Liver (tissue), 9 donors: ENCODE measurements around the gene CMTM4. TPM values are rescaled to one million over a fixed set of nuclear protein-coding genes. Genes with fewer than 3 reads are reported as not detected.

Experiments
- DNase-seq: peaks from one replicate; pipeline ENCODE4 v3.0.0-alpha.2; 2017; ENCODE audit warnings: low spot score
- H3K27ac ChIP-seq, 2 donors: one replicate each; pipeline ENCODE4 v1.7.0; 2013; ENCODE audit warnings: inconsistent platforms in 2 of 2, low read length in 2 of 2, control low read depth in 1 of 2, low read depth in 1 of 2, mild to moderate bottlenecking in 1 of 2
- H3K27me3 ChIP-seq, 4 donors: one replicate each; pipeline versions ENCODE4 v1.6.1 to v1.7.0; 2013; ENCODE audit warnings: low read length in 3 of 4, inconsistent platforms in 1 of 4, mild to moderate bottlenecking in 1 of 4, moderate library complexity in 1 of 4; ENCODE audit not compliant: control insufficient read depth in 4 of 4, insufficient read depth in 4 of 4
- H3K36me3 ChIP-seq, 4 donors: one replicate each; pipeline versions ENCODE4 v1.6.1 to v1.7.0; 2013; ENCODE audit warnings: low read length in 3 of 4, mild to moderate bottlenecking in 3 of 4, low read depth in 1 of 4, moderate library complexity in 1 of 4; ENCODE audit not compliant: control insufficient read depth in 4 of 4, insufficient read depth in 3 of 4
- H3K4me1 ChIP-seq, 4 donors: one replicate each; pipeline versions ENCODE4 v1.6.1 to v1.7.0; 2013; ENCODE audit warnings: low read length in 3 of 4, mild to moderate bottlenecking in 3 of 4, moderate library complexity in 1 of 4; ENCODE audit not compliant: control insufficient read depth in 4 of 4, insufficient read depth in 4 of 4
- H3K4me3 ChIP-seq, 3 donors: one replicate each; pipeline versions ENCODE4 v1.6.1 to v1.7.0; 2013; ENCODE audit warnings: low read length in 3 of 3, control low read depth in 1 of 3, low read depth in 1 of 3, mild to moderate bottlenecking in 1 of 3
- H3K9ac ChIP-seq, 2 donors: one replicate each; pipeline ENCODE4 v1.7.0; 2013; ENCODE audit warnings: low read length in 2 of 2, mild to moderate bottlenecking in 2 of 2, moderate library complexity in 2 of 2, control low read depth in 1 of 2, low read depth in 1 of 2
- H3K9me3 ChIP-seq, 4 donors: one replicate each; pipeline versions ENCODE4 v1.6.1 to v1.7.0; 2013; ENCODE audit warnings: low read length in 3 of 4; ENCODE audit not compliant: control insufficient read depth in 4 of 4
- EGR1 ChIP-seq, 2 donors: IDR thresholded peaks; 2 replicates each; pipeline ENCODE4 v1.6.1; 2016 to 2018; ENCODE audit warnings: antibody characterized with exemption in 2 of 2, low read depth in 2 of 2
- FOXA1 ChIP-seq: IDR thresholded peaks from 2 replicates; pipeline ENCODE4 v1.6.1; 2016; ENCODE audit warnings: antibody characterized with exemption
- FOXA2 ChIP-seq: IDR thresholded peaks from 2 replicates; pipeline ENCODE4 v1.6.1; 2016; ENCODE audit warnings: antibody characterized with exemption
- HNF4A ChIP-seq, 2 donors: conservative IDR thresholded peaks; 2 replicates each; pipeline ENCODE4 v1.6.1; 2016; ENCODE audit warnings: antibody characterized with exemption in 2 of 2, mild to moderate bottlenecking in 2 of 2
- HNF4G ChIP-seq: IDR thresholded peaks from 2 replicates; pipeline ENCODE4 v1.6.1; 2016; ENCODE audit warnings: antibody characterized with exemption
- JUND ChIP-seq, 2 donors: IDR thresholded peaks; 2 replicates each; pipeline ENCODE4 v1.6.1; 2016; ENCODE audit warnings: antibody characterized with exemption in 2 of 2
- NR2F2 ChIP-seq: IDR thresholded peaks from 2 replicates; pipeline ENCODE4 v1.6.1; 2016; ENCODE audit warnings: antibody characterized with exemption
- RAD21 ChIP-seq, 2 donors: IDR thresholded peaks; 2 replicates each; pipeline ENCODE4 v1.6.1; 2016; ENCODE audit warnings: antibody characterized with exemption in 2 of 2, mild to moderate bottlenecking in 2 of 2
- RXRA ChIP-seq, 2 donors: IDR thresholded peaks; 2 replicates each; pipeline ENCODE4 v1.6.1; 2017 to 2018; ENCODE audit warnings: antibody characterized with exemption in 2 of 2, mild to moderate bottlenecking in 1 of 2
- SP1 ChIP-seq: IDR thresholded peaks from 2 replicates; pipeline ENCODE4 v1.6.1; 2018; ENCODE audit warnings: antibody characterized with exemption, mild to moderate bottlenecking
- TAF1 ChIP-seq: conservative IDR thresholded peaks from 2 replicates; pipeline ENCODE4 v1.6.1; 2016; ENCODE audit warnings: antibody characterized with exemption, mild to moderate bottlenecking
- YY1 ChIP-seq: IDR thresholded peaks from 2 replicates; pipeline ENCODE4 v1.6.1; 2016; ENCODE audit warnings: antibody characterized with exemption, mild to moderate bottlenecking
- WGBS: extraction: QIAGEN DNeasy Blood & Tissue Kit; methylation state at CpG from one replicate; pipeline ENCODE4 v1.1.7; 2013; 5-methylcytosine and 5-hydroxymethylcytosine counted together
- polyA plus RNA-seq, 2 donors: library from polyadenylated mRNA; stranded (reverse) in 1 of 2; unstranded in 1 of 2; fragments of 200-250 nt in 1 of 2; fragments of >200 nt in 1 of 2; fragmentation: Nextera tagmentation in 1 of 2; extraction: Ambion mirVana in 1 of 2; gene quantifications; one replicate each; pipeline versions ENCODE4 v1.2.1 to v1.2.3, GENCODE V29; 2013 to 2015
- total RNA-seq, 2 donors: library from RNA; depleted of rRNA; stranded (reverse); fragments of >200 nt; gene quantifications; one replicate each; pipeline ENCODE4 v1.2.3, GENCODE V29; 2014
- TF ChIP-seq, protein P1 (sequence below): IDR thresholded peaks from 2 replicates; pipeline ENCODE4 v1.6.1; 2016; ENCODE audit warnings: antibody characterized with exemption, mild to moderate bottlenecking
- TF ChIP-seq, protein P2 (sequence below): IDR thresholded peaks from 2 replicates; pipeline ENCODE4 v1.6.1; 2016; ENCODE audit warnings: antibody characterized with exemption
- TF ChIP-seq, protein P3 (sequence below): IDR thresholded peaks from 2 replicates; pipeline ENCODE4 v1.6.1; 2016; ENCODE audit warnings: antibody characterized with exemption
- TF ChIP-seq, protein P4 (sequence below): fragments of 150-350 bp; IDR thresholded peaks from 2 replicates; pipeline ENCODE4 v1.5.1; 2017; ENCODE audit warnings: improper control_type of control experiment, low read depth, low read length; ENCODE audit not compliant: missing input control
- donor health status: healthy.
- donor health status: healthy.
- donor health status: healthy.
- donor health status: healthy.
- donor health status: healthy.

Gene CMTM4
- total and polyA plus RNA-seq, 4 donors, result 2.9 to 19.7 (median 6.3) TPM

DNA sequence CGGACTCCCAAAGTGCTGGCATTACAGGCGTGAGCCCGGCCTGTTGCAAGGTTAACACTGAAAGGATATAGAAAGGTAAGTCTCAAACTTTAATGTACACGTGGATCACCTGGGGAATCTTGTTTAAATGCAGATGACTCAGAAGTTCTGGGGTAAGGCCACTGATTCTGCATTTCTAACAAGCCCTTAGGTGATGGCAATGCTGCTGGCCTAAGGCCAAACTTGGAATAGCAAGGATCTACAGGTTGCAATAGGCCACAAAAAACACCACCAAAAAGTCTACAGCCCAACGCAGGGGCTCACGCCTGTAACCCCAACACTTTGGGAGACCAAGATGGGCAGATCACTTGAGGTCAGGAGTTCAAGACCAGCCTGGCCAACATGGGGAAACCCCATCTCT lies 4.2 kb downstream of the CMTM4 start:
- H3K4me3 ChIP-seq, result no peak overlapping the region

DNA sequence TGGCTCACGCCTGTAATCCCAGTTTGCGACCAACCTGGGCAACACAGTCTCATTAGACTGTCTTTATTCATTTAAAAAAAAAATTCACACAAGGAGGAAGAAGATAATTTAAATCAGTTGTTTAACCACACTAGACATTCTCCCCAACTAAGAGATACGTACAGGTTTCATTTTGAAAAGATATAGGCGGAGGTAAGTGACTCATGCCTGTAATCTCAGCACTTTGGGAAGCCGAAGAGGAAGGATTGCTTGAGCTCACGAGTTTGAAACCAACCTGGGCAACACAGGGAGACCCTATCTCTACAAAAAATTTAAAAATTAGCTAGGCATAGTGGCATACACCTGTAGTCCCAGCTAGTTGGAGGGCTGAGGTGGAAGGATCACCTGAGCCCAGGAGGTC lies 5.3 kb downstream of the CMTM4 start:
- 88% methylated on average over 6 of the region's 6 CpGs for WGBS
- TF ChIP-seq YY1, result no peak
- TF ChIP-seq RXRA (IDR thresholded peaks at IDR 0.05), result no peak
- TF ChIP-seq SP1, result no peak
- TF ChIP-seq, protein P1, sequence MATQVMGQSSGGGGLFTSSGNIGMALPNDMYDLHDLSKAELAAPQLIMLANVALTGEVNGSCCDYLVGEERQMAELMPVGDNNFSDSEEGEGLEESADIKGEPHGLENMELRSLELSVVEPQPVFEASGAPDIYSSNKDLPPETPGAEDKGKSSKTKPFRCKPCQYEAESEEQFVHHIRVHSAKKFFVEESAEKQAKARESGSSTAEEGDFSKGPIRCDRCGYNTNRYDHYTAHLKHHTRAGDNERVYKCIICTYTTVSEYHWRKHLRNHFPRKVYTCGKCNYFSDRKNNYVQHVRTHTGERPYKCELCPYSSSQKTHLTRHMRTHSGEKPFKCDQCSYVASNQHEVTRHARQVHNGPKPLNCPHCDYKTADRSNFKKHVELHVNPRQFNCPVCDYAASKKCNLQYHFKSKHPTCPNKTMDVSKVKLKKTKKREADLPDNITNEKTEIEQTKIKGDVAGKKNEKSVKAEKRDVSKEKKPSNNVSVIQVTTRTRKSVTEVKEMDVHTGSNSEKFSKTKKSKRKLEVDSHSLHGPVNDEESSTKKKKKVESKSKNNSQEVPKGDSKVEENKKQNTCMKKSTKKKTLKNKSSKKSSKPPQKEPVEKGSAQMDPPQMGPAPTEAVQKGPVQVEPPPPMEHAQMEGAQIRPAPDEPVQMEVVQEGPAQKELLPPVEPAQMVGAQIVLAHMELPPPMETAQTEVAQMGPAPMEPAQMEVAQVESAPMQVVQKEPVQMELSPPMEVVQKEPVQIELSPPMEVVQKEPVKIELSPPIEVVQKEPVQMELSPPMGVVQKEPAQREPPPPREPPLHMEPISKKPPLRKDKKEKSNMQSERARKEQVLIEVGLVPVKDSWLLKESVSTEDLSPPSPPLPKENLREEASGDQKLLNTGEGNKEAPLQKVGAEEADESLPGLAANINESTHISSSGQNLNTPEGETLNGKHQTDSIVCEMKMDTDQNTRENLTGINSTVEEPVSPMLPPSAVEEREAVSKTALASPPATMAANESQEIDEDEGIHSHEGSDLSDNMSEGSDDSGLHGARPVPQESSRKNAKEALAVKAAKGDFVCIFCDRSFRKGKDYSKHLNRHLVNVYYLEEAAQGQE, result no peak
- TF ChIP-seq NR2F2, result no peak
- TF ChIP-seq RAD21 (IDR thresholded peaks at IDR 0.05), result no peak
- no peak for TF ChIP-seq EGR1 (IDR thresholded peaks at IDR 0.05; ENCODE audit: low read depth in 2 of 2)
- TF ChIP-seq, protein P2, sequence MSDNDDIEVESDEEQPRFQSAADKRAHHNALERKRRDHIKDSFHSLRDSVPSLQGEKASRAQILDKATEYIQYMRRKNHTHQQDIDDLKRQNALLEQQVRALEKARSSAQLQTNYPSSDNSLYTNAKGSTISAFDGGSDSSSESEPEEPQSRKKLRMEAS, result no peak
- no peak for TF ChIP-seq FOXA2
- TF ChIP-seq TAF1, result no peak
- TF ChIP-seq, protein P3, sequence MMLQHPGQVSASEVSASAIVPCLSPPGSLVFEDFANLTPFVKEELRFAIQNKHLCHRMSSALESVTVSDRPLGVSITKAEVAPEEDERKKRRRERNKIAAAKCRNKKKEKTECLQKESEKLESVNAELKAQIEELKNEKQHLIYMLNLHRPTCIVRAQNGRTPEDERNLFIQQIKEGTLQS, result no peak
- TF ChIP-seq, protein P4, sequence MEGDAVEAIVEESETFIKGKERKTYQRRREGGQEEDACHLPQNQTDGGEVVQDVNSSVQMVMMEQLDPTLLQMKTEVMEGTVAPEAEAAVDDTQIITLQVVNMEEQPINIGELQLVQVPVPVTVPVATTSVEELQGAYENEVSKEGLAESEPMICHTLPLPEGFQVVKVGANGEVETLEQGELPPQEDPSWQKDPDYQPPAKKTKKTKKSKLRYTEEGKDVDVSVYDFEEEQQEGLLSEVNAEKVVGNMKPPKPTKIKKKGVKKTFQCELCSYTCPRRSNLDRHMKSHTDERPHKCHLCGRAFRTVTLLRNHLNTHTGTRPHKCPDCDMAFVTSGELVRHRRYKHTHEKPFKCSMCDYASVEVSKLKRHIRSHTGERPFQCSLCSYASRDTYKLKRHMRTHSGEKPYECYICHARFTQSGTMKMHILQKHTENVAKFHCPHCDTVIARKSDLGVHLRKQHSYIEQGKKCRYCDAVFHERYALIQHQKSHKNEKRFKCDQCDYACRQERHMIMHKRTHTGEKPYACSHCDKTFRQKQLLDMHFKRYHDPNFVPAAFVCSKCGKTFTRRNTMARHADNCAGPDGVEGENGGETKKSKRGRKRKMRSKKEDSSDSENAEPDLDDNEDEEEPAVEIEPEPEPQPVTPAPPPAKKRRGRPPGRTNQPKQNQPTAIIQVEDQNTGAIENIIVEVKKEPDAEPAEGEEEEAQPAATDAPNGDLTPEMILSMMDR, result no peak
- no peak for TF ChIP-seq HNF4G
- TF ChIP-seq FOXA1, result no peak
- no peak for TF ChIP-seq JUND (IDR thresholded peaks at IDR 0.05)
- no peaks in the 10 kb centered on the region for H3K36me3 ChIP-seq
- H3K4me1 ChIP-seq, result peaks cover 10 to 31% (median 19%) of the 10 kb centered on the region in 4 donors
- H3K27me3 ChIP-seq, result no peaks in the 10 kb centered on the region
- H3K27ac ChIP-seq, result no peak overlapping the region
- DNase-seq, result no peak
- no peaks in the 10 kb centered on the region for H3K9me3 ChIP-seq
- H3K4me3 ChIP-seq, result no peak overlapping the region
- no peak overlapping the region for H3K9ac ChIP-seq

More for the DNA sequence above, 4.2 kb downstream of the CMTM4 start:
- DNase-seq, result no peak
- peaks cover 10 to 37% (median 21%) of the 10 kb centered on the region in 4 donors for H3K4me1 ChIP-seq
- no peaks in the 10 kb centered on the region for H3K27me3 ChIP-seq
- TF ChIP-seq EGR1 (IDR thresholded peaks at IDR 0.05; ENCODE audit: low read depth in 2 of 2), result no peak
- TF ChIP-seq, protein P3, result no peak
- no peak for TF ChIP-seq HNF4A (conservative IDR thresholded peaks at IDR 0.05)
- TF ChIP-seq, protein P4, result no peak
- TF ChIP-seq NR2F2, result no peak
- no peak for TF ChIP-seq SP1
- no peaks in the 10 kb centered on the region for H3K9me3 ChIP-seq
- H3K9ac ChIP-seq, result no peak overlapping the region
- H3K36me3 ChIP-seq, result no peaks in the 10 kb centered on the region
- 94% methylated on average over 6 of the region's 6 CpGs for WGBS
- H3K27ac ChIP-seq, result no peak overlapping the region
